GM04503 (cell line): ENCODE data around the gene ZCCHC7.
"Not testable (repeated sequence)": the region's sequence is repeated elsewhere in the genome, so short reads cannot be mapped to it uniquely, and the experiment has no call there.

ENCODE experiments used
- DNase-seq: peaks from one replicate; pipeline ENCODE4 v3.0.0-alpha.2; 2012; ENCODE audit warnings: low read depth

ZCCHC7 gene

GRCh38 chr9:37119907-37120842 lies at the start of gene ZCCHC7:
Gene ZCCHC7, plus strand, starts transcription at chr9:37120574.
- DNase-seq, result peak; percentile 61

GRCh38 chr9:37074790-37075189 lies 45.6 kb upstream of the ZCCHC7 start:
- not testable (repeated sequence) for DNase-seq

DNA sequence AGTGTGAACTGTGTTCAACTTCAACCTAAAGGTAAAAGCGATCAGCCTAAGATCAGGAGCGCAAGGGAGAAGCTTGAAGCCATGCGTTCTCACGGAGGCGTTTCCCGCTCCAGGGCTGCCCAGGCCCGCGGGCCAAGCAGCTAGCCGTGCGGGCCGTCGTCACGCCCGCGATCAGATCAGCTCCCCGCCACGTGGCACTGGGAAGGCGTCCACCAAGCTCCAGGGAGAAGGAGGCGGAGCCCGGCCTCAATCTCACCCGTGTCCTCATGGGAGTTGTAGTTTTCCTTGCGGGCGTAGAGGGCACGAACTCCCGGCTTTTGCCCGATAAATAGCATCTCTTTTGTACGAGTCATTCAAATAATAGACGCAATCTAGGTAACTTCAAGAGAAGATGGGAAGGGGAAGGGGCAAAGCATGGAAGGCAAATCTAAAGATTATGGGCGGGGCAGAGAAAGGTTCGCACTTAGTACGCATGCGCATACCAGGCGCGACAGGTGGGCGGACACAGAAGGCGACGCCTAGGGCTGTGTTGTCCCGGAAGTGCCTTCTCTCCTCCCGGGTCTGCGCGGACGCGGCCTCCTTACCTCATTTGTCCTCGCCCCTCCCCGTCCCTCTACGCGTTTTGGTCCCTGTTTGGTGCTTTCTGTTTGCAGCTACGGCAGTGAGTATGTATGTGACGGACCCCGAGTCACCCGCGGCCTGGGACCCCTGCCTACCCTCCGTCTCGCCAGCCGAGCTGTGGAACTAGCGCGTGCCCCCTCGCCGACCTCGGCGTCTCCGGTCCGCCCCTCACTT lies 40.8 kb upstream of the ZCCHC7 start:
- DNase-seq, result peak; percentile 60

- not testable (repeated sequence) for DNase-seq
Observed at GRCh38 chr9:37080165-37080628, 40.2 kb upstream of the ZCCHC7 start.

GRCh38 chr9:37081507-37081906 lies 38.9 kb upstream of the ZCCHC7 start:
- not testable (repeated sequence) for DNase-seq

GRCh38 chr9:37082214-37082765 lies 38.1 kb upstream of the ZCCHC7 start:
- no peak for DNase-seq

- no peak for DNase-seq
Observed at GRCh38 chr9:37083654-37084053, 36.7 kb upstream of the ZCCHC7 start.

- no peak for DNase-seq
Observed at GRCh38 chr9:37085233-37085632, 35.1 kb upstream of the ZCCHC7 start.

DNA sequence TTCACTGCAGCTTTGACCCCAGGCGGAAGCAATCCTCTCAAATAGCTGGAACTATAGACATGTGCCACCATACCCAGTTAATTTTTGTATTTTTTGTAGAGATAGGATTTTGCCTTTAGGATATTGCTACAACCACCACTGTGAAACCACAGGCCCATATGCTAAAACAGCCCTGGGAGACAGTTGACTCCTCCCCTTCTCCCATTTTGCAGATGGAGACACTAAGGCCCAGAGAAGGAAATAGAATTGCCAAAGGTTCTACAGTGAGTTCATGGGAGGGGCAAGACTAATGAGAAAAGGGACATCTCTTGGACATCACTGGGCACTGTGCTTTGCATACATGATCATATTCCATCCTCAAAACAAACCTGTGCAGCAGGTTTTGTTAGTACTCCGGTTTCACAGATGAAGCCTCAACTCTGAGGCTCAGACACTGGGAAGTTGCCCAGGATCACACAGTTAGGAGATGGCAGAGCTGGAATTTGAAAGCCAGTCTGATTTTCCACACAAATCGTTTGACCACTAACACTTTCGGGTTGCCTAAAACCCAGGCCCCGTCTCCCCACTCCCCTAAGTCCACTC lies 27.6 kb upstream of the ZCCHC7 start:
- DNase-seq, result not testable (repeated sequence)

DNA sequence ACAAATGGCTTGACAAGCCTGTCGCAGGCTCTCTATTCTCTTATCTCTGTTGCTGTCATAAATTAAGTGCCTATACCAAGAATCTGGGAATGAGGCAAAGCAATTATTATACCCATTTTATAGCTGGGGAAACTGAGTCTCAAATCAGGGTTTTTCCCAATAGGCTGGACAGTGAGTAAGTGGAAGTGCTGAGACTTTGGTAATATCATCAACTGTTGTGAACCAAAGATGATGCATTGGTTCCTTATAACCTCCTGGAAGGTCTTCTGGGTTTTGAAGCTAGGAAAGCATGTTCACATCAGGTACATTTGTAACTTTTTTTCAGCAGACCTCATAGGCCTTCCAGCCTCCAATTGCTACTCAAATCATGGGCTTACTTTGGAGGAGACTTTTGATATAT lies 25.6 kb upstream of the ZCCHC7 start:
- no peak for DNase-seq

GRCh38 chr9:37096628-37097027 lies 23.7 kb upstream of the ZCCHC7 start:
- no peak for DNase-seq

DNA sequence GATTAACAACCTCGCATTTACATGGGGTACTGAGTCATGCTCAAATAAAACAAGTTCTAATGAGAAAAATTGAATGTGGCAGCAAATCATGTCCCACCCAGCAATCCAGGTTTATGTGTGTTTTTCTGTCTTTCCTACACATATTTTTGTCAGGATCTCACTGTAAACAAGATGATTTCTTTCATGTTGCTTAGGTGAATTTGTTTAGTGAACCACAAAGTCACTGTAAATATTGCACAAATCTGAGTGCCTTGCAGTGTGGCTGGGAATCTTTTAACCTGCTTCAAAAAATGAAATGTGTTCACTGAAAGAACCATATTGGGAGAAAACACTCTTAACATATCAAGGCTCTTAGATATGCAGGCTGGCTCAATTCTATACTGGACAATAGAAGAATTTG lies 23.1 kb upstream of the ZCCHC7 start:
- DNase-seq, result no peak

- no peak for DNase-seq
Observed at GRCh38 chr9:37100327-37100726, 20.0 kb upstream of the ZCCHC7 start.

DNA sequence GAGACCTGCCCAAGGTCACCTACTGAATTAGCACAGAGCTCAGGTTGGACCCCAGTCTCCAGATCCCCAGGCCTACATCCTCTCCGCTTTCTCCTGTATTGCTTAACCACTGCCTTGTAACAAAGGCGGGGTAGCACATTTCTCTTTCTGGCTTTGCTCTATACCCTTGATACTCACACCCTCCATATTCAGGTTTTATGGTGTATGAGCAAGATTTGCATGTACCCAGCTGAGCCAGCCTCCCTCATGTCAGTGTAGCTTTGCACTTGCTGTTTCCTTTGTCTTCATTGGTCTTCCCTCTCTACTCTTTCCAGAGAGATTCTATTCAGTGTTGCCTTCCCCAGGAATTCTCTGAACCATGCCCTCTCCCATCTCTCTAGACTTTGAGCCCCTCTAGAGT lies 19.6 kb upstream of the ZCCHC7 start:
- DNase-seq, result no peak

- DNase-seq, result no peak
Observed at GRCh38 chr9:37102486-37102885, 17.9 kb upstream of the ZCCHC7 start.

- DNase-seq, result peak; percentile 57
Observed at GRCh38 chr9:37104183-37104889, 16.0 kb upstream of the ZCCHC7 start.

DNA sequence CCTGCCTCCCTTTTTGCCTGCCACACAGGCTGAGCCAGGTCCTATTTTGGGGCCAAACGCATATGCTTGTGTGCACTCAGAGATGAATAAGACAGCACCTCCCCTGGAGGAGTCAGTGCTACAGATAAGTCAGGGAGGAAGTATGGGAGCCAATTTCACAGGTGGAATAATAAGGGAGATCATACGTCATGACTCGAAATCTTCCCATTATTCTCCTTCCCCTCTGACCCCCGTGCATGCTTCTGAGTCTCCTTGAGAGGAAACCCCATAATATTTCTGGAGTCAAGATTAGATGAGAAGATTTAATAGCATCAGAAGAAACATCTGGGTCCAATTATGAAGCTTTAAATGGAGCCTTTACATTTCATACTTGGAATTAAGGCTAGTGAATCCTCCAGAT lies 15.1 kb upstream of the ZCCHC7 start:
- DNase-seq, result no peak

DNA sequence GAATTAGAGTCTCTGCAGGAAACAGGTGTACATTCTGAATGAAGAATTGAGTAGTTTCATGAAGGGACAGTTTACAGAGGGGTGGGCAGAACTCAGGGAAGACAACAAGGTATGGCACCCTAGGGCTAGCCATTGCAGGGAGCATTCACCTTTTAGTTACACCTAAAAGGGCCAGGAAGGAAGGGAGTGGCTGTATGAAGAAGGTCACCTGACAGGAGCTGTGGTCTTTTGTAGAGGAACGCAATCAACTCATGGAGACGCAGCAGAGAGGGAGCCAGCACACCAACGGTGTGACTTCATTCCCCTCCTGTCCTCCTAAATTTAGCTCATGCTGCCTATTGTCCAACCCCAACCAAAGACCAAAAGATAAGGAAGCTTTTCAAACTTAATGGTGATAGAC lies 12.7 kb upstream of the ZCCHC7 start:
- no peak for DNase-seq

DNA sequence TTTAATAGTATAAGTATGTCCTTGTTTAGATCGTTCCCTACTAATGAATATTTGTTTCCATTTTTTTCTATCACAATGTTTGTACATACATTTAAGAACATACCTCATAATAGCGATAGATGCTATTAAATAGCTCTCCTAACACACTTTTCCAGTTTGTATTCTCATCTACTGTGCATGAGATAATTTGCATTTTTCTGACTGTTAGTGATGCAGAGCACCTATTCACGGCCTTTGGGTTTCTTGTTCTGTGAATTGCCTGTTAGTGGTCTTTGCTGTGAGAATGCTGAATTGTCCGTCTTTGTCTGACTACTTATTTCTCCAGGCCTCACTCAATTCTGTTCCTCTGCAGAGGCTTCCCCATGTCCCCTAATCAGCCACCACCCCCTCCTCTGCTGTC lies 5.9 kb upstream of the ZCCHC7 start:
- DNase-seq, result not testable (repeated sequence)

GRCh38 chr9:37117956-37118355 lies 2.4 kb upstream of the ZCCHC7 start:
- no peak for DNase-seq

DNA sequence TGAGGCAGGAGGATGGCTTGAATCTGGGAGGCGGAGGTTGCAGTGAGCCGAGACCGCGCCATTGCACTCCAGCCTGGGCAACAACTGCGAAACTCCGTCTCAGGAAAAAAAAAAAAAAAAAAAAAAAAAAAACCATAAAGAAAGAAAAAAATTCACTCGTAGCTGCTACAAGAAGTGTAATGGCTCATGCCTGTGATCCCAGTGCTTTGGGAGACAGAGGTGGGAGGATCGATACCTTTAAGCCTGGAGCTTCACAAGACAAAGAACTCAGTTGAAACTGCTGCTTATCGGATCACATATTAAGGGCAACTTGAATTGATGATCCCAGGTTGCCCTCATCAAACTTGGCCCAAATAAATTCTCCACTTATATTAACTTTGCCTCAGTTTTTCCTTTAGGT lies 1.0 kb upstream of the ZCCHC7 start:
- DNase-seq, result no peak
